ENCODE measurements around the gene ZXDC. TPM values are rescaled to one million over a fixed set of nuclear protein-coding genes. Genes with fewer than 3 reads are reported as not detected.

The ZXDC gene
- total and polyA plus RNA-seq, 2 experiments from 2014 or later: 6.1 to 19.2 TPM

GRCh38 chr3:126433496-126434263, 42.0 kb downstream of the ZXDC start:
- TF ChIP-seq EZH2phosphoT487 (IDR thresholded peaks at IDR 0.05; ENCODE audit: insufficient read depth, low read depth): no peak
- no peak for TF ChIP-seq EZH2 (IDR thresholded peaks at IDR 0.05; ENCODE audit: insufficient read depth, poor library complexity, severe bottlenecking)
- Histone ChIP-seq H3K9me2 (ENCODE audit: insufficient read depth) (no peaks in the 10 kb centered on the region), H3K36me3 (ENCODE audit: low read depth) (no peaks in the 10 kb centered on the region), H3K79me2 (ENCODE audit: insufficient read depth) (no peaks in the 10 kb centered on the region), H2AFZ (no peak overlapping the region), H3K4me2 (ENCODE audit: unreplicated experiment) (no peak overlapping the region), H3K27me3 (replicated peaks; ENCODE audit: insufficient read depth) (no peaks in the 10 kb centered on the region), H3K9me3 (ENCODE audit: low read depth) (no peaks in the 10 kb centered on the region), H3K27ac (no peak overlapping the region), H3F3A (ENCODE audit: insufficient read depth) (no peaks in the 10 kb centered on the region), H3K9ac (no peak overlapping the region), H3K4me1 (ENCODE audit: insufficient read depth) (no peaks in the 10 kb centered on the region), H3K4me3 (no peak overlapping the region), H4K20me1 (ENCODE audit: insufficient read depth) (no peaks in the 10 kb centered on the region)
- in situ Hi-C loops (cut with MboI): no loop called here
- 85 to 87% methylated on average over 13 of the region's 13 CpGs for WGBS, 2 experiments (ENCODE audit: low coverage in 1 of 2, low lambda C conversion rate in 2 of 2, missing lambda C conversion rate in 2 of 2)
- DNase-seq: no peak

DNA sequence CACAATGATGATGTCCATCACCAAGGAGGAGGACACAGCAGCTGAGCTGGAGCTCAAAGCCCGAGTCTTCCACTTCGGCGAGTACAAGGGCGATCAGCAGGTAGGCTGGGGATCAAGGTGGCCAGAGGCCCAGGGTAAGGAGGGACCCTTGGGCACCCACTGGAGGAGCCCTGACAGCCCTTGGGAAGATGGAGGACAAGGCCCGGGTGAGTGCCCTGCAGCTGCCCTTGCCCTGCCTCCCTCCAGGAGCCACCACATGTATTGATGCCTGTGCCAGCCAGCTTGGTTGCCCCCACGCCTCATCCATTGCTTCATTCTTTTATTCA, 42.6 kb downstream of the ZXDC start:
- no peak overlapping the region for H3K9ac ChIP-seq
- H3K9me3 ChIP-seq (ENCODE audit: low read depth): no peaks in the 10 kb centered on the region
- no peak overlapping the region for H3K27ac ChIP-seq
- no peaks in the 10 kb centered on the region for H3K79me2 ChIP-seq (ENCODE audit: insufficient read depth)
- TF ChIP-seq EZH2 (IDR thresholded peaks at IDR 0.05; ENCODE audit: insufficient read depth, poor library complexity, severe bottlenecking): no peak
- no peak for TF ChIP-seq EZH2phosphoT487 (IDR thresholded peaks at IDR 0.05; ENCODE audit: insufficient read depth, low read depth)
- no peaks in the 10 kb centered on the region for H3K4me1 ChIP-seq (ENCODE audit: insufficient read depth)
- H3K4me2 ChIP-seq (ENCODE audit: unreplicated experiment): no peak overlapping the region
- H4K20me1 ChIP-seq (ENCODE audit: insufficient read depth): no peaks in the 10 kb centered on the region
- no peaks in the 10 kb centered on the region for H3K27me3 ChIP-seq (replicated peaks; ENCODE audit: insufficient read depth)
- H2AFZ ChIP-seq: no peak overlapping the region
- DNase-seq: no peak
- H3K36me3 ChIP-seq (ENCODE audit: low read depth): no peaks in the 10 kb centered on the region
- in situ Hi-C loops (cut with MboI): no loop called here
- WGBS, 2 experiments (ENCODE audit: low coverage in 1 of 2, low lambda C conversion rate in 2 of 2, missing lambda C conversion rate in 2 of 2): 90 to 95% methylated on average over 6 of the region's 6 CpGs
- no peak overlapping the region for H3K4me3 ChIP-seq
- H3K9me2 ChIP-seq (ENCODE audit: insufficient read depth): no peaks in the 10 kb centered on the region
- no peaks in the 10 kb centered on the region for H3F3A ChIP-seq (ENCODE audit: insufficient read depth)

GRCh38 chr3:126432361-126433104, 43.2 kb downstream of the ZXDC start:
- H3K36me3 ChIP-seq (ENCODE audit: low read depth): no peaks in the 10 kb centered on the region
- H3K9me2 ChIP-seq (ENCODE audit: insufficient read depth): no peaks in the 10 kb centered on the region
- H3F3A ChIP-seq (ENCODE audit: insufficient read depth): no peaks in the 10 kb centered on the region
- H2AFZ ChIP-seq: no peak overlapping the region
- H3K27ac ChIP-seq: no peak overlapping the region
- no peak overlapping the region for H3K4me2 ChIP-seq (ENCODE audit: unreplicated experiment)
- no peaks in the 10 kb centered on the region for H4K20me1 ChIP-seq (ENCODE audit: insufficient read depth)
- H3K4me3 ChIP-seq: no peak overlapping the region
- peak; percentile 49 for DNase-seq
- TF ChIP-seq EZH2phosphoT487 (IDR thresholded peaks at IDR 0.05; ENCODE audit: insufficient read depth, low read depth) (no peak), EZH2 (IDR thresholded peaks at IDR 0.05; ENCODE audit: insufficient read depth, poor library complexity, severe bottlenecking) (no peak)
- H3K4me1 ChIP-seq (ENCODE audit: insufficient read depth): no peaks in the 10 kb centered on the region
- H3K9me3 ChIP-seq (ENCODE audit: low read depth): no peaks in the 10 kb centered on the region
- in situ Hi-C loops (cut with MboI): no loop called here
- no peaks in the 10 kb centered on the region for H3K79me2 ChIP-seq (ENCODE audit: insufficient read depth)
- whole genome bisulfite sequencing, 2 experiments (ENCODE audit: low coverage in 1 of 2, low lambda C conversion rate in 2 of 2, missing lambda C conversion rate in 2 of 2): 74 to 76% methylated on average over 4 of the region's 4 CpGs
- no peaks in the 10 kb centered on the region for H3K27me3 ChIP-seq (replicated peaks; ENCODE audit: insufficient read depth)
- no peak overlapping the region for H3K9ac ChIP-seq

DNA sequence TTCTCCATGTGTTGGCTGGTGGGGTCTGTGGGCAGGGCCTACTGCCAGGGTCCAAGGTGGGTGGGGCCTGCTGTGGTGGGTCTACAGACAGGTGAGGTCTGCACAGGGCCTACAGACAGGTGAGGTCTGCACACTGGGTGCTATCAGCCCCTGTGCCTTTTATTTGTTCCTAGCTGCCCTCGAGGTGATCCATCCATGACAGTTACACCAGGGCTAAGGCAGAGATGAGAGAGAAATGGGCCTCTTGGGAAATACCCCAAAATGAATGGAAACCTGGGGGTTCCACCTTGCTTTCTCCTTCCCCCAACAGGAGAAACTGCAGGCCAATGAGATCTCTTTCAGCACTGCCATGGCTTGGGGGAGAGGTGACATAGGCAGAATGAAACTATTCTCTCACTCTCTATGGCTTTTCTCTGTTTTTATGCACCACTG, 44.6 kb downstream of the ZXDC start:
- WGBS, 2 experiments (ENCODE audit: low coverage in 1 of 2, low lambda C conversion rate in 2 of 2, missing lambda C conversion rate in 2 of 2): 89 to 100% methylated on average over 1 of the region's 1 CpG

More for the DNA sequence above, 44.6 kb downstream of the ZXDC start:
- H3K79me2 ChIP-seq (ENCODE audit: insufficient read depth): no peaks in the 10 kb centered on the region
- H3K36me3 ChIP-seq (ENCODE audit: low read depth): no peaks in the 10 kb centered on the region
- H3K9me2 ChIP-seq (ENCODE audit: insufficient read depth): no peaks in the 10 kb centered on the region
- TF ChIP-seq EZH2phosphoT487 (IDR thresholded peaks at IDR 0.05; ENCODE audit: insufficient read depth, low read depth) (no peak), EZH2 (IDR thresholded peaks at IDR 0.05; ENCODE audit: insufficient read depth, poor library complexity, severe bottlenecking) (no peak)
- in situ Hi-C loops (cut with MboI): no loop called here
- H3K9ac ChIP-seq: no peak overlapping the region
- no peak for DNase-seq
- no peak overlapping the region for H3K4me2 ChIP-seq (ENCODE audit: unreplicated experiment)
- H3K4me1 ChIP-seq (ENCODE audit: insufficient read depth): no peaks in the 10 kb centered on the region
- no peaks in the 10 kb centered on the region for H3K9me3 ChIP-seq (ENCODE audit: low read depth)
- no peak overlapping the region for H3K4me3 ChIP-seq
- no peaks in the 10 kb centered on the region for H3F3A ChIP-seq (ENCODE audit: insufficient read depth)
- H4K20me1 ChIP-seq (ENCODE audit: insufficient read depth): no peaks in the 10 kb centered on the region
- H3K27ac ChIP-seq: no peak overlapping the region
- H2AFZ ChIP-seq: no peak overlapping the region
- H3K27me3 ChIP-seq (replicated peaks; ENCODE audit: insufficient read depth): no peaks in the 10 kb centered on the region
